GM21526 (cell line): ENCODE measurements around the gene PIK3R3.

Experiments
- ATAC-seq: cut with Tn5 transposase; IDR thresholded peaks from one replicate; pipeline ENCODE4 v1.9.1; 2021; ENCODE audit warnings: moderate library complexity; ENCODE audit not compliant: unreplicated experiment, low FRiP score

The PIK3R3 gene

GRCh38 chr1:46158312-46159281 is 26.2 kb upstream of the PIK3R3 start:
- ATAC-seq: no peak

DNA sequence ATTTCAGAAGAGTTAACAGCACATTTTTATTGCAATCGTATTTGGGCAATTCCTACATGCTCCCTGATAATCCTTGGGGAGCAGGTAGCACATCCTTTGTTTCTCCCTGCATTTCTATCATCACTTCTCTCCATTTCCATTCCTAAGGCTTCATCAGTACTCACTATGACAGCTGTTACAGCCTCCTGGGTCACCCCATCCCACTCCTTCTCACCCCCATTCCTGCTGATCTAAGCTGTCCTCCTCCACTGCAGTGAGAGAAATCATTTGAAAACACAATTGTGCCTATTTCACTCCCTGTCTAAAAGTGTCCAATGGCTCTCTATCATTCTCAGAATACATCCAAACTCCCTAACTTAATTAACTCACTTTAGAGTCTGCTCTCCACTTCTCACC is 25.5 kb upstream of the PIK3R3 start:
- ATAC-seq: no peak

GRCh38 chr1:46153732-46154131 is 21.3 kb upstream of the PIK3R3 start:
- ATAC-seq: no peak

GRCh38 chr1:46153228-46153627 is 20.8 kb upstream of the PIK3R3 start:
- no peak for ATAC-seq

DNA sequence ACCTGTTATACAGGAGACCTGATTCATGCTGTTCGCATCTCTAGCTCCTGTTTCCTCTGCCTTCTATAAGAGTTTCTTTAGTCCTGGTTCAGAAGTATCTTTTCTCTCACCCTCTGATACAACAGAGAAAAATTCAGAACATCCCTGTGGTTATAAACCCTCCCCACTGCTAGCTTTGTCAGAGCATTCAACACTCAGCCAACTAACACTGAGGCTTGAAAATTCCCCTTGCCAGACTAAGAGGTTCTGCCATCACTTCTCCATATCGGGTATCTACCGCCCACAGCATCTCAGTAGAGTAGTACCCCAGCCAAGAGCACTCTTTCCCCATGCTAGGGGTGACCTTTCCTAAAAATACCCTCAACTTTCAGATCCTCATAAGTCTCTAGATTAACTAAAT is 19.6 kb upstream of the PIK3R3 start:
- ATAC-seq: no peak

- ATAC-seq: no peak
These were observed 17.7 kb upstream of the PIK3R3 start for GRCh38 chr1:46150085-46150484.

DNA sequence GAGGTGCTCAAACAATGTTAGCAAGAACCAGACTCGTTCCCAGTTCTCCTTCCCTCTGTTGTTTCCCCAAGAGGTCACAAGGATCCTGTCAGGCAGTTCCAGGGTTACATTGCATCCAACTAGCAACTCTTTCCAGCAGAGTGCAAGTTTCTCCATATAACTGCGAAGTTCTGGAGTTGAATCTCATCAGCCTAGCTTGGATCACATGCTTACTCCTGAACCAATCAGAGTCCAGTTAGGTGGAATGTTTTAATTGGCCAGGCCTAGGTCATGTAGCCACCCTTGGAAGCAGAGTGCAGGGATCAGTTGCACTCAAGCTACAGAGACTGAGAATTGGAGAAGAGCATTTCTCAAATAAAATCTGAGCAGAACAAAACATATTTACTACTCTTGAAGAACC is 15.9 kb upstream of the PIK3R3 start:
- no peak for ATAC-seq

DNA sequence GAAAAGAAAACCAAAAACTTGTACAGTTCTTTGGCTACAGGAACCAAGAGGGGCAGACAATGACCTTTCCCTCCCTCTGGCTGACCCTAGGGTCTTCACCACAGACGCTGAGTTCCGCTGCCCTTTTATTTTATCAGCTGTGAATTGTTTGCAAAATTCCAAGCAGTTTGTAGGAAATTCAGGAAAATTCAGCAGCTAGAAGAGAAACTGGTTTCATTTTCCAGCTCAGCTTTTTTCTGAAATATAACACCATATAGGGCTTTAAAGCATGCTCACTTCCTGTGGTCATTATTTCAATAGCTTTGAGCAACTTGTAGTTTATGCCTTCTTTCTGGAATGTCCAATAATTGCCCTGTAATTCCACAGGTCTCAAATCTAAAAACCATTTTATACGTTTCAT is 5.5 kb upstream of the PIK3R3 start:
- no peak for ATAC-seq

- ATAC-seq: no peak
These were observed 4.3 kb upstream of the PIK3R3 start for GRCh38 chr1:46136711-46137110.

- ATAC-seq: no peak
These were observed 2.4 kb upstream of the PIK3R3 start for GRCh38 chr1:46134660-46135331.

GRCh38 chr1:46133781-46134350 is 1.4 kb upstream of the PIK3R3 start:
- ATAC-seq: no peak

DNA sequence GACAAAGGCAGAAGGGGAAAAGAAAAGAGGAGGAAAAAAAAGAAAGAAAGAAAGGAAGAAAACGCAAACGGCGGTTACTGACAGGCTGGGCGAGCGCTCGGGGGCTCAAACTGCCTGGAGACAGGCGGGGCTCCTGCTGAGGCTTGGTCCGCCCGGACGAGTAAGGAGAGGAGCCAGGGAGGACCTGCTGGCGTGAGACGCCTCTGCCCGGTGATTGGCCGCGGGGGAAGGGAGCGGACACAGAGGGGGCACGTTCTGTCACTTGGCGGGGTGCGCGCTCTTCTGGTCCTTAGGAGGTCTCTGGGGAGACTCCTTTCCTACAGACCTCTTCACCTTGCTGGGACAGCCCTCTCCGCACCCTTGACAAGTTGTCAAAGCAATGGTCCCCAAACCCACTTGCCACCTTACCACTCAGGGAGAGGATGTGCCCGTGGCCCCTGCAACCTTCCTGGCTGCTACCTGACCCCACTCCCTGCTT is 791 bp upstream of the PIK3R3 start:
- peak; percentile 46 for ATAC-seq

DNA sequence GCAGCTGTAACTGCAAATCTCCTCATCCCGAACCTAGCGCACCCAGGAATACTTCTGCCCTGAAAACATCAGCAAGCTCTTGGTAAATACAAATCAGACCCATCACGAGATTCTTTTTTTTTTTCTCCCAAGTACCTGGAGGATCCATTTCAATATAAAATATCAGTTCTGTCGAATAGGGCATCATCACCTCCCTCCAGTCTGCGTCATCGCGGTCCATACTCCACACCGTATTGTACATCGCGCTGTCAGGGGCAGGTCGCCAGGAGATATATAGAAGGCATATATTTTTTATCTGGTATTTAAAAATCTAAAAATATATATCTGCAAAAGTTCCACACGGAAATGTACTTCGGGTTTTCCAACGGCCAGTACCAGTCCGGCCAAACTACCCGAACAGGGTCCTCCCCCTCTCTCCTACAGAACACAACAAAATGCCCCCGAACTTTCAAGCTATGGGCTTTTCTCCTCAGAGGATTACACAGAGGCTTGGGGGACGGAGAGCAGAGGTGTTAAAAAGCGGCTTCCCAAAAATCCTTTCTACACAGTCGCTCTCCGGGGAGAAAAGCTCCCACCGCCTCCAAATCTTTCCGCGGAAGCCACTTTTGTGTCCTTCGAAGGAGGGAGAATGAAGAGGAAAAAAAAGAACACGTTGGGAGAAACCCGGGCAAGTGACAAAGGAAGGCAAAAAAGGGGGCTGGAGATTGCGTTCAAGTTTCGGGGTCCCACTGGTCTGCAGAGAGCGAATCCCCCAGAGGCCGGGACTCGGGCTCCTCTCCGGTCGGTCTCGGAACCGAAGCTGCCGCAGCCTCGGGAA is 509 bp downstream of the PIK3R3 start:
- no peak for ATAC-seq

GRCh38 chr1:46131093-46131492 is 1.3 kb downstream of the PIK3R3 start:
- ATAC-seq: no peak

GRCh38 chr1:46130606-46131005 is 1.8 kb downstream of the PIK3R3 start:
- ATAC-seq: no peak

GRCh38 chr1:46130121-46130520 is 2.3 kb downstream of the PIK3R3 start:
- no peak for ATAC-seq

DNA sequence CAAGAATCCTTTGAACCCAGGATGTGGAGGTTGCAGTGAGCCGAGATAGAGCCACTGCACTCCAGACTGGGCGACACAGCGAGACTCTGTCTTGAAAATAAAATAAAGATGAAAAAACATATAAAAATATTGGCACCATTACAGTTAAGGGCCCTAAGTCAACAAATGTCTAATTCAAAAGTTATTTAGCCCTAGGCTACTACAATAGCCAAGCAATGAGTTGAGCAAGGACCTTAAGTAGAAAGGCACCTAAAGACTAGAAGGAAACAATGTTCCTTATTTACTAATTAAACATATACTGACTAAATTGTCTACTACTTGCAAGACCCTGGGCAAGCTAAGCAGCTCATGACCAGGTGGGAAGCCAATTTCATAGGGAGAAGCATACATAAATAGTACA is 4.1 kb downstream of the PIK3R3 start:
- no peak for ATAC-seq

DNA sequence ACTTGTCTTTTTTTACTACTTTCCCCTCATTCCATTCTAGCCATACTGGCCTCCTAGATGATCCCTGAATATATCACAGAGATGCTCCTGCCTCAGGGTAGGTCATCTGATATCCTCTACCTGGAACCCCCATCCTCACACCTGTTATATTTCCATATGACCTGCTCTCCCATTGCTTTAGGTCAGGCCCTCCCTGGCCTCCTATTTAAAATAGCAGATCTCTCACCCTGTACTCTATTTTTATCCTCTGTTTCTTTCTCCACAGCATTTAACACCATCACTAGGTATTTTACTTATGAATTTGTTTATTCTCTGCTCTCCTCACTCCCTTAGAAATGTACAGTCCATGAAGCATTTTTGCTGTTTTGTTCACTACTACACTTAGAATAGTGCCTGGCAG is 13.6 kb downstream of the PIK3R3 start:
- ATAC-seq: no peak

GRCh38 chr1:46117810-46118494 is 14.5 kb downstream of the PIK3R3 start:
- ATAC-seq: no peak
